ENCODE measurements around the gene OR2L3.

Gene OR2L3

Small RNAs within 50 kb of the gene (small RNA-seq; reads per million reads assigned to genes)
- 0 reads per million in 2 experiments for gene RF00019

All from SK-N-DZ (cell line).